ENCODE data around the gene SERPINE1. TPM values are rescaled to one million over a fixed set of nuclear protein-coding genes. Genes with fewer than 3 reads are reported as not detected.
A peak's percentile ranks its signal among the peaks of the same experiment; 100 is the strongest.

SERPINE1 gene
- total and polyA plus RNA-seq, 2 of the 4 experiments (the other 2 are of a cell fraction) = 1,441 to 2,783 TPM

DNA sequence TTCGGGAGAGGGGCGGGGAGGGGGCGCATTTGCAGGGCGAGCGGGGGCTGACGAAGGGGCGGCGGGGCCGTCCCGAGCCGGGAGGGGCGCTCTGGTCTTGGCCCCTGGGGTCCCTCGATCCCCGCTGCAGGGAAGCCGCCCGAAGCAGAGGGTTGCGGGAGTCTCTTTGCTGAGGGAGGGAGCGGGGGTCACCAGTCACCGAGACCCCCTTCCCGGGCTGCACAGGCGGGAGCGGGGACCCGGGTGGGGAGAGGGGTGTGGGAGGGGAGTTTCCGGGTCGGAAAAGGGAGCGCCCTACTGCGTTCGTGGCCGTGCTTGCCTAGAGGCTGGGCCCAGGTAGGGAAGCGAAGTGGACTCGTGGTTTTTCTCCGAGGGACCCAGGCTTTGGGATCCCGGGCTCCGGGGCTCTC lies 27.8 kb downstream of the SERPINE1 start:
- Histone ChIP-seq H2AK5ac (ENCODE audit: low read depth, low read length) (peak overlapping the region; percentile 64), H4K5ac (ENCODE audit: low read depth, low read length) (peak overlapping the region; percentile 39), H3K4me2 (ENCODE audit: low read depth, low read length) (peak overlapping the region; percentile 71), H3K9ac (ENCODE audit: low read depth, low read length) (peak overlapping the region; percentile 93), H4K8ac (ENCODE audit: low read depth in 2 of 2, low read length in 2 of 2) (peak overlapping the region; percentile 66 to 93; a peak in 2 of 4 replicates), H3K36me3 (ENCODE audit: control insufficient read depth, insufficient read depth, low read length) (peaks cover 21% of the 10 kb centered on the region), H3K4ac (ENCODE audit: low read depth, low read length) (peak overlapping the region; percentile 84), H3K4me3 (ENCODE audit: insufficient read depth, low read depth, low read length) (peak overlapping the region; percentile 84), H4K91ac (ENCODE audit: insufficient read depth, low read depth, low read length) (peak overlapping the region; percentile 88; the same call in 1 of the 2 replicates), H3K56ac (ENCODE audit: extremely low read depth, insufficient read depth, low read length) (peak overlapping the region; percentile 50), H3K18ac (ENCODE audit: low read depth, low read length) (peak overlapping the region; percentile 86), H4K20me1 (ENCODE audit: insufficient read depth, low read length) (peaks cover under 1% of the 10 kb centered on the region; the same call in 1 of the 2 replicates), H2BK120ac (ENCODE audit: low read depth, low read length) (0 out of 2 replicates have a peak overlapping the region, but pooled peaks have one; percentile 23), H3K9me1 (ENCODE audit: insufficient read depth, low read length) (peaks cover 3% of the 10 kb centered on the region), H3K27ac (ENCODE audit: insufficient read depth, low read length) (peak overlapping the region; percentile 75), H2BK20ac (ENCODE audit: low read depth, low read length) (no peak overlapping the region), H3K14ac (replicated peaks; ENCODE audit: low read depth, low read length) (peak overlapping the region; percentile 78), H3K27me3 (ENCODE audit: control insufficient read depth, insufficient read depth, low read length) (peaks cover under 1% of the 10 kb centered on the region), H3K79me1 (ENCODE audit: low read depth in 1 of 2, low read length in 2 of 2) (peaks cover 10 to 31% of the 10 kb centered on the region in 2 experiments), H2BK15ac (ENCODE audit: low read depth, low read length) (no peak overlapping the region), H2AK9ac (replicated peaks; ENCODE audit: low read depth, low read length, poor library complexity) (peak overlapping the region; percentile 97), H2AFZ (replicated peaks; ENCODE audit: low read length, poor library complexity) (peak overlapping the region; percentile 92), H3K23ac (ENCODE audit: low read depth, low read length) (peak overlapping the region; percentile 71; the same call in 1 of the 2 replicates), H3K9me3 (ENCODE audit: control insufficient read depth, insufficient read depth, low read length) (no peaks in the 10 kb centered on the region), H2BK5ac (ENCODE audit: low read depth, low read length, poor library complexity, severe bottlenecking) (peak overlapping the region; percentile 67), H3K4me1 (ENCODE audit: control insufficient read depth, insufficient read depth, low read length) (peaks cover 5% of the 10 kb centered on the region)
- 5% methylated on average over 4 of the region's 34 CpGs; no CpG with 5 or more reads in 1 of the 2 experiments for WGBS, 2 experiments (ENCODE audit: extremely low coverage in 2 of 2, insufficient read length in 1 of 2)
- in situ Hi-C loops (cut with MboI; ENCODE audit: low sequenced_read_pairs) = no loop called here
- peak; percentile 38 for ATAC-seq (ENCODE audit: low read depth)
- intact Hi-C loops (cut with micrococcal nuclease) = no loop called here
- dilution Hi-C loops (cut with HindIII; ENCODE audit: low sequenced_read_pairs, unreplicated experiment) = no loop called here
- no peak for DNase-seq
- POLR2A ChIA-PET (ENCODE audit: unreplicated experiment) = no interaction called here
- no TSS peak for BruUV-seq (replicated peaks)
- CTCF ChIA-PET = interaction anchor here (2.8 kb wide), 1 partner anchor 11 kb away, joined by 10 read pairs; no protein-coding TSS in a partner anchor
- TF ChIP-seq FOS (IDR thresholded peaks at IDR 0.05; ENCODE audit: low read depth, low read length) (no peak), CTCF (conservative IDR thresholded peaks at IDR 0.05; ENCODE audit: low read depth, low read length) (no peak), ELK1 (IDR thresholded peaks at IDR 0.05; ENCODE audit: borderline replicate concordance, low read depth, low read length) (no peak), MAZ (IDR thresholded peaks at IDR 0.05; ENCODE audit: borderline replicate concordance, low read depth, low read length) (no peak), CHD1 (IDR thresholded peaks at IDR 0.05; ENCODE audit: low read depth, low read length) (no peak), BHLHE40 (IDR thresholded peaks at IDR 0.05; ENCODE audit: low read depth, low read length) (no peak)

Data from IMR-90 (cell line).